SK-N-SH treated with all-trans-retinoic acid at 6 μM for 48 hours (cell line): ENCODE measurements around the gene ANKRD17.

Experiments used
- ATAC-seq: fragments of 200-7000 bp; cut with Tn5 transposase; 3 replicates; pipeline ENCODE4 v1.9.1; 2020; ENCODE audit warnings: mild to moderate bottlenecking, moderate library complexity
- ARNTL ChIP-seq: fragments of 450-650 bp; formaldehyde crosslinking; IDR thresholded peaks from 2 replicates; pipeline ENCODE4 v1.5.0; 2020; ENCODE audit warnings: low read depth, mild to moderate bottlenecking, moderate library complexity, borderline replicate concordance
- BACH2 ChIP-seq: fragments of 250-450 bp; sonication (Bioruptor Pico); IDR thresholded peaks from 2 replicates; pipeline ENCODE4 v1.9.0; 2021; ENCODE audit warnings: mild to moderate bottlenecking, borderline replicate concordance
- CSDC2 ChIP-seq: fragments of 250-450 bp; sonication (Bioruptor Pico); IDR thresholded peaks from 2 replicates; pipeline ENCODE4 v1.5.0; 2020; ENCODE audit warnings: mild to moderate bottlenecking, moderate library complexity
- CSRNP3 ChIP-seq: fragments of 250-450 bp; sonication (Bioruptor Pico); IDR thresholded peaks from 2 replicates; pipeline ENCODE4 v1.5.1; 2021; ENCODE audit warnings: mild to moderate bottlenecking, moderate library complexity
- ESRRG ChIP-seq: fragments of 250-450 bp; sonication (Bioruptor Pico); IDR thresholded peaks from 2 replicates; pipeline ENCODE4 v1.6.1; 2021; ENCODE audit warnings: mild to moderate bottlenecking
- GLIS3 ChIP-seq: fragments of 250-450 bp; sonication (Bioruptor Pico); IDR thresholded peaks from 2 replicates; pipeline ENCODE4 v1.5.0; 2020; ENCODE audit warnings: mild to moderate bottlenecking, moderate library complexity
- OSR1 ChIP-seq: fragments of 250-450 bp; sonication (Bioruptor Pico); IDR thresholded peaks from 2 replicates; pipeline ENCODE4 v1.8.0; 2022; ENCODE audit warnings: moderate library complexity, mild to moderate bottlenecking, inconsistent platforms
- PATZ1 ChIP-seq: fragments of 250-450 bp; sonication (Bioruptor Pico); IDR thresholded peaks from 2 replicates; pipeline ENCODE4 v1.8.0; 2020; ENCODE audit warnings: mild to moderate bottlenecking, moderate library complexity, borderline replicate concordance
- POU6F1 ChIP-seq: fragments of 250-450 bp; sonication (Bioruptor Pico); IDR thresholded peaks from 2 replicates; pipeline ENCODE4 v1.8.0; 2021; ENCODE audit warnings: low read depth, mild to moderate bottlenecking, moderate library complexity, borderline replicate concordance
- PPARA ChIP-seq: fragments of 250-450 bp; sonication (Bioruptor Pico); IDR thresholded peaks from 2 replicates; pipeline ENCODE4 v1.5.0; 2020; ENCODE audit warnings: mild to moderate bottlenecking, borderline replicate concordance
- RARB ChIP-seq: fragments of 250-450 bp; sonication (Bioruptor Pico); IDR thresholded peaks from 2 replicates; pipeline ENCODE4 v1.8.0; 2021; ENCODE audit warnings: mild to moderate bottlenecking, moderate library complexity
- SNAI2 ChIP-seq: fragments of 250-450 bp; sonication (Bioruptor Pico); IDR thresholded peaks from 2 replicates; pipeline ENCODE4 v1.5.0; 2020; ENCODE audit warnings: mild to moderate bottlenecking, moderate library complexity
- TCF4 ChIP-seq: fragments of 250-450 bp; sonication (Bioruptor Pico); IDR thresholded peaks from 2 replicates; pipeline ENCODE4 v1.8.0; 2021; ENCODE audit warnings: mild to moderate bottlenecking, moderate library complexity, borderline replicate concordance
- TSHZ2 ChIP-seq: fragments of 250-450 bp; sonication (Bioruptor Pico); IDR thresholded peaks from 2 replicates; pipeline ENCODE4 v1.5.0; 2020; ENCODE audit warnings: mild to moderate bottlenecking, moderate library complexity
- ZC3H10 ChIP-seq: fragments of 250-450 bp; sonication (Bioruptor Pico); IDR thresholded peaks from 2 replicates; pipeline ENCODE4 v1.5.1; 2021; ENCODE audit warnings: mild to moderate bottlenecking, moderate library complexity
- ZFP3 ChIP-seq: fragments of 250-450 bp; sonication (Bioruptor Pico); IDR thresholded peaks from 2 replicates; pipeline ENCODE4 v1.5.0; 2020; ENCODE audit warnings: mild to moderate bottlenecking, moderate library complexity
- ZFP30 ChIP-seq: fragments of 450-650 bp; formaldehyde crosslinking; IDR thresholded peaks from 2 replicates; pipeline ENCODE4 v1.5.0; 2022; ENCODE audit warnings: mild to moderate bottlenecking, moderate library complexity
- ZNF565 ChIP-seq: fragments of 450-650 bp; formaldehyde crosslinking; conservative IDR thresholded peaks from 2 replicates; pipeline ENCODE4 v1.5.0; 2020; ENCODE audit warnings: low read depth, mild to moderate bottlenecking, moderate library complexity
- ZNF8 ChIP-seq: fragments of 450-650 bp; formaldehyde crosslinking; IDR thresholded peaks from 2 replicates; pipeline ENCODE4 v1.5.0; 2020; ENCODE audit warnings: mild to moderate bottlenecking, moderate library complexity
- TF ChIP-seq, protein P1 (sequence below): fragments of 250-450 bp; sonication (Bioruptor Pico); IDR thresholded peaks from 2 replicates; pipeline ENCODE4 v1.5.1; 2020; ENCODE audit warnings: low read depth, mild to moderate bottlenecking, moderate library complexity

The ANKRD17 gene

DNA sequence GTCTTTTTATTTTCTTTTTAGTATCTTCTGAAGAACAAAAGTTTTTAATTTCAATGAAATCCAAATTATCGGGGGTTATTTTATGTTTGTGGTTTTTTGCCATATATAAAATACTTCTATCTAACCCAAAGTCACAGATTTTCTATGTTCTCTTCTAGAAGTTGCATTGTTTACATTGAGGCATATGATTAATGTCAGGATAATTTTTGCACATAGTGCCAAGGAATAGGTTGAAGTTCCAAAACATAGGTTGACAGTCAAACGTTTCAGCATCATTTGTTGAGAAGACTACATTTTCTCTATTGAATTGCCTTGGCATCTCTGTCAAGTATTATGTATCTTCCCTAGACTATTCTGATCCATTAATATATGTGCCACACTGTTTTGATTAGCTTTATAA is 64.5 kb downstream of the ANKRD17 start (continued):
- no peak for TF ChIP-seq TSHZ2
- no peak for TF ChIP-seq ESRRG (CRISPR knock-in tag)
- TF ChIP-seq, all 23 proteins: peak for 0

GRCh38 chr4:73193659-73194058 is 64.9 kb downstream of the ANKRD17 start:
- TF ChIP-seq PPARA (CRISPR knock-in tag) (no peak), ESRRG (CRISPR knock-in tag) (no peak), CSRNP3 (CRISPR knock-in tag) (no peak), TCF4 (CRISPR knock-in tag) (no peak), CSDC2 (CRISPR knock-in tag) (no peak), SNAI2 (no peak), ZNF565 (no peak), GLIS3 (CRISPR knock-in tag) (no peak)
- ATAC-seq = no peak

DNA sequence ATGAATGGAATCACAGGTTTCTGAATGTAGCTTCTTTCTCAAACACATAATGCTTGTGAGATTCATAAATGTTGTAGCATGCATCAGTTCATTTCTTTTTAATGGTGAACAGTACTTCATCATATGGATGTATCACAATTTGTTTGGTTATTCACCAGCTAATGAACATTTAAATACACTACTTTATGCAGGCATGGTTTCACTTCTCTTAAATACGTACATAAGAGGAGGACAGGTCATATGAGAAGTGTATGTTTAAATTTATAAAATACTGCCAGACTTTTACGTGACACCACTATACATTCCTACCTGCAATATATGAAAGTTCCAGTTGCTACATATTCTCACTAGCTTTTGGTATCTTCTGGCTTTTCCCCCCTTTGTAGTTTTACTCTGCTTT is 65.4 kb downstream of the ANKRD17 start:
- no peak for TF ChIP-seq CSDC2 (CRISPR knock-in tag)
- TF ChIP-seq BACH2 (CRISPR knock-in tag) = no peak
- TF ChIP-seq ZFP30 (CRISPR knock-in tag) = no peak
- no peak for TF ChIP-seq PATZ1 (CRISPR knock-in tag)
- no peak for TF ChIP-seq ZNF8 (CRISPR knock-in tag)
- no peak for TF ChIP-seq ESRRG (CRISPR knock-in tag)
- no peak for TF ChIP-seq OSR1 (CRISPR knock-in tag)
- TF ChIP-seq POU6F1 (CRISPR knock-in tag) = no peak
- no peak for TF ChIP-seq RARB (CRISPR knock-in tag)
- no peak for TF ChIP-seq ZC3H10 (CRISPR knock-in tag)
- TF ChIP-seq, protein P1, sequence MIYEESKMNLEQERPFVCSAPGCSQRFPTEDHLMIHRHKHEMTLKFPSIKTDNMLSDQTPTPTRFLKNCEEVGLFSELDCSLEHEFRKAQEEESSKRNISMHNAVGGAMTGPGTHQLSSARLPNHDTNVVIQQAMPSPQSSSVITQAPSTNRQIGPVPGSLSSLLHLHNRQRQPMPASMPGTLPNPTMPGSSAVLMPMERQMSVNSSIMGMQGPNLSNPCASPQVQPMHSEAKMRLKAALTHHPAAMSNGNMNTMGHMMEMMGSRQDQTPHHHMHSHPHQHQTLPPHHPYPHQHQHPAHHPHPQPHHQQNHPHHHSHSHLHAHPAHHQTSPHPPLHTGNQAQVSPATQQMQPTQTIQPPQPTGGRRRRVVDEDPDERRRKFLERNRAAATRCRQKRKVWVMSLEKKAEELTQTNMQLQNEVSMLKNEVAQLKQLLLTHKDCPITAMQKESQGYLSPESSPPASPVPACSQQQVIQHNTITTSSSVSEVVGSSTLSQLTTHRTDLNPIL (CRISPR knock-in tag) = no peak
- no peak for TF ChIP-seq ZFP3 (CRISPR knock-in tag)
- no peak for TF ChIP-seq CSRNP3 (CRISPR knock-in tag)
- no peak for TF ChIP-seq GLIS3 (CRISPR knock-in tag)
- no peak for TF ChIP-seq TCF4 (CRISPR knock-in tag)
- no peak for TF ChIP-seq PPARA (CRISPR knock-in tag)
- no peak for TF ChIP-seq ARNTL
- no peak for TF ChIP-seq SNAI2
- ATAC-seq = no peak
